HG03439 (cell line): ENCODE measurements around the gene CGB7.

Experiments
- ATAC-seq: cut with Tn5 transposase; IDR thresholded peaks from one replicate; pipeline ENCODE4 v1.9.1; 2021; ENCODE audit warnings: mild to moderate bottlenecking, moderate library complexity; ENCODE audit not compliant: unreplicated experiment

Gene CGB7

DNA sequence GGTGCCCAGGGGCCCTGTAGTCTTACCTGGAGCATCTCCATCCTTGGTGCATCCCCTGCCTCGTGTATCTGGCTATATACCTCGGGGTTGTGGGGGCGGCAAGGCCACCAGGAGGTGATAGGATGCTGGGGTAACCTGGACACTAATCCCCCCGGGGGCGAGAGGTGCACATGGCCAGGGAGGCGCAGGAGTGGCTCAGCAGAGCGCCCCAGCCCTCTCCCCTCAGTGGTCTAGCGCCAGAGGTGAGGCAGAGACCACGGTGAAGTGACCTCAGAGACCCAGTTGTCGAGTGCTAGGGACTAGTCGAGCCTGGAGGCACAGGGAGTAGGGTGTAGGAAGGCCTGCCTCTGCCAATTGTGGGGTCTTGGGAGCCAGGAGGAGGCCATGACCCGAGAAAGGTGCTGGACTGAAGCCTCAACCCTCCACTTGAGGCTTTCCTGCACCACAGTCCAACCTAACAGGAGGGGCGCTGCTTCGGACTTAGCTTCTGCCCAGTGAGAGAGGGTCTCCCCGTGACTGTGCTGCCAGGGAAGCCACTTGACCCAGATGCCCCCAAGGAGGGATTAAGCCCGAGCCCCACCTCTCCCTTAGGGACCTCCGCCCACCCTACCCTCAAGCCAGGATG is 40.4 kb downstream of the CGB7 start, which contains the start of gene LHB:
LHB (minus strand) TSS at position 51 of the 625 bp plus-strand sequence; CDS start at position 41, 10 bp downstream.
- no peak for ATAC-seq

DNA sequence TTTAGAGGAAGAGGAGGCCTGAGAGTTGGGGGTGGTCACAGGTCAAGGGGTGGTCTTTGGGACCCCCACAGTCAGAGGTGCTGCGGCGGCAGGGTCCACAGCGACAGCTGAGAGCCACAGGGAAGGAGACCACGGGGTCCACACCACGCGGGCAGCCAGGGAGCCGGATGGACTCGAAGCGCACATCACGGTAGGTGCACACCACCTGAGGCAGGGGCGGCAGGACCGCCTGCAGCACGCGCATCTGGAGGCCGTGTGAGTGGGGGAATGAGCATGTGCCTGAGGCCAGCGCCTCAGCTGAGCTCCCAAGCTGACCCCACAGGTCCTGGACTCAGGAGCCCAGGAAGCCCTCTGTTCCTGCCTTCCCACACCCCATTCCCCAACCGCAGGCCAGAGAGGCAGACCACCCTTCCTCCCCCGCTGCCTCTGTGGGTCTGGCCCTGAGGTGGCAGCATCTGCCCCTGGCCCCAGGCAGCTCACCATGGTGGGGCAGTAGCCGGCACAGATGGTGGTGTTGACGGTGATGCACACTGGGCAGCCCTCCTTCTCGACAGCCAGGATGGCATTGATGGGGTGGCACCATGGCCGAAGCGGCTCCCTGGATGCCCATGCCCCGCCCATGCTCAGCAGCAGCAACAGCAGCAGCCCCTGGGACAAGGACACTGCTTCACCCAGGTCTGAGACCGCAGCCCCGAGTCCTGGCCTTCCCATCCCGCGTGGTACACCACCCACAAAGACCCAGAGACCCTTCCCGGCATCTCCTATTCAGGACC is 41.3 kb downstream of the CGB7 start:
- ATAC-seq: no peak

DNA sequence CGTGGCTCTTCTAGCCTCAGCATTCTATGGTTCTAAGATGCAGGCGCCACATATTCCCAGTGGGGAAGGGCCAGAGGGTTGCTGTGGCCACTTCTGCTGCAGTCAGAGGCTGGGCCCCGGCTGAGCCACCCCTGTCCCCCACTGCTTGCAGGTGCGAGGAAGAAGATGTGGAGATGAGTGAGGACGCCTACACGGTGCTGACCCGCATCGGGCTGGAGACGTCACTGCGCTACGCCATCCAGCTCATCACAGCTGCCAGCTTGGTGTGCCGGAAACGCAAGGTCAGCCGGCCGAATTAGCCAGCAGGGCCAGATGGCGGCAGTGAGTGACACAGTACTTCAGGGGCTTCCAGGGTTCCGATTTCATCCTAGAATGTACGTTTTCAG is 42.7 kb downstream of the CGB7 start:
- no peak for ATAC-seq

DNA sequence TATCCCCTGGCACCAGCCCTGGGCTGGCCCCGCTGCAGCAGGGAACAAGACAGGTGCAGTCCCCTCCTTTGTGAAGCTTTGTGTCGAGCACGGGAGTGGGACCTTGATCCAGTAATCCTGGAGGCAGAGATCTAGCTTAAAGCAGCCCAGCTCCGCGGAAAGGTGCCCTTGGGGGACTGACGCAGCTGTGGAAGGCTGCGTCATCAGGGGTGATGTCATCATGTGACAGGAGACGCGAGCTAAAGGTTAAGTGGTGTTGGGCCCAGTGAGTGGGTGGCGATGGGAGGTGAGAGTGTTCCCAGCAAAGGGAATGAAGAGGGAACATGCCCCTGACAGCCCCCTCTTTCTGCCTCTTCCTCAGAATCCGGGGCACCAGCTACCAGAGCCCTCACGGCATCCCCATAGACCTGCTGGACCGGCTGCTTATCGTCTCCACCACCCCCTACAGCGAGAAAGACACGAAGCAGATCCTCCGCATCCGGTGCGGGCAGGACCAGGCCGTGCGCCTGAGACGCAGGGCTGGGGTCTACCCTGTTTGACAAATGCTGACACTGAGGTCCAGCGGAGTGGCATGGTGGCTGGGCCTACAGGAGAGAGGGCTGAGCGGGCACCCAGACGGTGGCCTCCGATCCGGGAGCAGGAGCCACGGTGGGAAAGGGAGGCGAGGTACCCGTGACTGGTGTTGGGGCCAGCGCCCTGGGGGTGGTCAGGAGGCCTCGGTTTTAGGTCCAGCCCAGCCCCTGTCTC is 43.3 kb downstream of the CGB7 start:
- no peak for ATAC-seq

DNA sequence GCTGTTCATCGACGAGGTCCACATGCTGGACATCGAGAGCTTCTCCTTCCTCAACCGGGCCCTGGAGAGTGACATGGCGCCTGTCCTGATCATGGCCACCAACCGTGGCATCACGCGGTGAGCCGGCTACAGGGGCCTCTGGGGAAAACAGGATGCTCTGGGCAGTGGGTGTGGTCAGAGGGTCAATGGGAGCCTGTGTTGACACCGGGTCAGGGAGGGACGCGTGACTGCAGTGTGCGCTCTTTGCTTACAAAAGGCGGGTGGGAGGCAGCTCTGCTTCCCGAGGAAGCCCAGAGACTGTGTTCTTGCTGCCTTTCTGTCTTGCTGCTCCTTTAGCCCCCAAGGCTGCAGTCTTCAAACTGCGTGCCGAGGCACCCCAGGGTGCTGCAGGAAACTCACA is 46.4 kb downstream of the CGB7 start:
- ATAC-seq: no peak

DNA sequence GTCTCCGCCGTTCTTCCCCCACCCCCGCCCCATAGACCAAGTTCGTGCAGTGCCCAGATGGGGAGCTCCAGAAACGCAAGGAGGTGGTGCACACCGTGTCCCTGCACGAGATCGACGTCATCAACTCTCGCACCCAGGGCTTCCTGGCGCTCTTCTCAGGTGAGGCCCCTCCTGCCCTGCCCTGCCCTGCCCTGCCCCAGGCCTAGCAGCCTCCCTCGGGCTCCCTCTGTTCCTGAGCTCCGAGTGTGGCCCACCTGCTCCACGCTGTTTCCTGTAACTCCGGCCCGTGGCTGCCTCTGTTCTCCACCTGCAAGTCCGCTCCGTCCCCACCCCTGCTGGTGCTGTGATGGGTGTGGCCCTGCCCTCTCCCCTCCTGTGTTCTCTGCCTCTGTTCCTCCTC is 47.1 kb downstream of the CGB7 start:
- ATAC-seq: no peak

DNA sequence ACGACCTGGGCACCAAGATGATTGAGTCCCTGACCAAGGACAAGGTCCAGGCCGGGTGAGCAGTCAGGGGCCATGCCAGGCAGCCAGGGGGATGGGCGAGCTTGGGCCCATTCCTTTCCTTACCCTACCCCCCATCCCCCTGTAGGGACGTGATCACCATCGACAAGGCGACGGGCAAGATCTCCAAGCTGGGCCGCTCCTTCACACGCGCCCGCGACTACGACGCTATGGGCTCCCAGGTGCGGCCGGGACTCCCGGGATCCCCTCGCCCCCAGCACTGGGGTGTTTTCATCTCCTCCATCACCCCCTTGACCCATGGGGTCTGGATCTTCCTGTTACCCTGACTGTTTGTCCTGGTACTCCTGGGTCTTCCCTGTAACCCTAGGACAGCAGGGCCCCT is 47.7 kb downstream of the CGB7 start:
- ATAC-seq: no peak

DNA sequence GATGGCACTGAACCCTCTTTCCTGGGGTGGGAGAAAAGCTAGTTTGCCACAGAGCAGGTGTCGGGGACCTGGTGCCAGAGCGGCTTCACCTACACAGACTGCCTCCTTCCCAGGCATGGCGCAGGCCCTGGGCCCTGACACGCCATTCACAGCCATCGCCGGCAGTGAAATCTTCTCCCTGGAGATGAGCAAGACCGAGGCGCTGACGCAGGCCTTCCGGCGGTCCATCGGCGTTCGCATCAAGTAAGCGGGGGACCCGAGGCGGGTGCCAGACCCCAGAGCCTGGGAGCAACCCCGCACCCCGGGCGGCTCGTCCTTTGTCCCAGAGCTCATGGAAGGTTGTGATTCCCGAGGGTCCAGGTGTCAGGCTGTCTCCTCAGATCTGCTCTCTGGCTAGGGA is 50.6 kb downstream of the CGB7 start:
- ATAC-seq: no peak

DNA sequence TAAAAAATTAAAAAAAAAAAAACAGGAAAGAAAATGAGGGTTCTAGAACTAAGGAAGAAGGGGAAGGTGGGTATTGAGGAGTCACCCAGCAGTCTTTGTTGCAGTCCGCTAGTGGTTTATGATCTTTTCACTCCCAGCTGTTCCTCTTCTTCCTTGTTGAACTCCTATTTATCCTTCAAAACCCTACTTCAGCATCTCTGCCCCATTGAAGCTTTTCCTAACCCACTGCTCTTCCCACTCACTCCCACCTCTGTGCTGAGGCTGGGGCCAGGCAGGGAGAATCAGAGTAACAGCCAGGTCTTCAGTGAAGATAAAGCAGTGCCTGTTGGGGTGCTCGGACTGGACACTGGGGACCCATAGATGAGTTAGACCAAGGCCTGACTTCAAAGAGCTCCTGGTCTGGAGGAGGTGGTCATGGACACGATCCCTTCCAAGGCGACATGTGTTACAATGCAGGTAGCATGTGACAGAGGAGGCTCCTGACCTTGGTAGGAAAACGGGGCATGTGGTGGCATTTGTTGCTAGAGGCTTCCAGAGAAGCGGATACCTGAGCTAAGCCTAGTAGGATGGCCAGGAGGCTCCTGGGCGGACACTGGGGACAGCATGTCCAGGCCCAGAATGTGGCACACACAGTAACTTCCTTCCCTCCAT is 52.5 kb downstream of the CGB7 start:
- no peak for ATAC-seq
